ENCODE measurements around the gene KCTD2. TPM values are rescaled to one million over a fixed set of nuclear protein-coding genes. Genes with fewer than 3 reads are reported as not detected.

KCTD2 gene
- polyA plus RNA-seq, 2 donors = 10.0 to 11.5 TPM

DNA sequence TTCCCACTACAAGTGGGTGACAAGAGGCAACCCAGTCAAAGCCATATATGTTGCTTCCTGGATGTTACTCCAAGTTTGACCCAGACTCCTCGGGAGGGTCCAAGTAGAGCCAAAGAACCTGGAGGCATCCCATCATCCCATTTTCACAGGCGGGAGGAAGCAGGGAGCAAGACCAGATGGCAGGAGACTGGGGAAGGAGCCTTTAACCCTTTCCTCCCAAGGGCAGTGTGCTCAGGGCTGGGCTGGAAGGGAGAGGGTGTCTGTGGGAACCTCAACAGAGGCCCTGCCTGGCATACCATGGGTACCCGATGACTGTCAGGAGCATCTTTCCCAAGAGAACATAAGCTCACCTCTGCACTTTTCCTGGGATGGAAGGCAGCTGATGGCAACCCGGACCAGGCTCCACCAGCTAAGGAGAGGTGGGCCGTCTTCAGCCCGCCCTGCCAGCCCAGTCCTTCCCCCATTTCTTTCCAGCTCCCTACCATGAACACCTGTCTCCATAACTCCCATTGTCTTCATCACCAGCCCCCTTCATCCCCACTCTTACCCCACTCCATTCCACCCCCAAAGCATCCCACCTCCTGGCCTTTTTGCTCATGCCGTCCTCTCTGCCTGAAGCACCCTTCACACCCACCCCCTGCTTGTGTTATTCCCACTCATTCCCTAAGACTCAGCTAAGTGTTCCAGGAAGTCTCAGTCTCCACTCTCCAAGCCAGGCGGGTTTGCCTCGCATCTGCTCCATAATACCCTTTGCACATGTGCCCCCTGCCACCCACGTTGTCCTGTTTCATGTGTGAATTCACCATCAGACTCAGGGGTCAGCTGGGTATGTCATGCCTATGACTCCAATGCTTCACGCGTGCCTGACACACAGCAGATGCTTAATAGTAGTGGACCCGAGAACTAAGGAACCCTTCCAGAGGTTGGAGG lies 34.9 kb downstream of the KCTD2 start:
- 78 to 80% methylated on average over 13 of the region's 13 CpGs for WGBS, 2 donors
- Histone ChIP-seq H3K36me3 (ENCODE audit: control insufficient read depth in 2 of 2, insufficient read depth in 2 of 2, low read length in 1 of 2) (no peaks in the 10 kb centered on the region), H3K4me1 (ENCODE audit: control insufficient read depth in 2 of 2, insufficient read depth in 2 of 2, low read length in 1 of 2) (peaks cover 0 to 16% of the 10 kb centered on the region in 2 donors), H3K27me3 (ENCODE audit: control insufficient read depth in 1 of 2, insufficient read depth in 2 of 2, low read length in 2 of 2) (no peaks in the 10 kb centered on the region), H3K9me3 (ENCODE audit: control insufficient read depth in 2 of 2, insufficient read depth in 1 of 2, low read depth in 1 of 2, low read length in 1 of 2) (no peaks in the 10 kb centered on the region), H3K4me3 (ENCODE audit: low read depth in 1 of 2, low read length in 2 of 2) (no peak overlapping the region), H3K27ac (ENCODE audit: low read depth in 2 of 2, low read length in 1 of 2) (no peak overlapping the region)

DNA sequence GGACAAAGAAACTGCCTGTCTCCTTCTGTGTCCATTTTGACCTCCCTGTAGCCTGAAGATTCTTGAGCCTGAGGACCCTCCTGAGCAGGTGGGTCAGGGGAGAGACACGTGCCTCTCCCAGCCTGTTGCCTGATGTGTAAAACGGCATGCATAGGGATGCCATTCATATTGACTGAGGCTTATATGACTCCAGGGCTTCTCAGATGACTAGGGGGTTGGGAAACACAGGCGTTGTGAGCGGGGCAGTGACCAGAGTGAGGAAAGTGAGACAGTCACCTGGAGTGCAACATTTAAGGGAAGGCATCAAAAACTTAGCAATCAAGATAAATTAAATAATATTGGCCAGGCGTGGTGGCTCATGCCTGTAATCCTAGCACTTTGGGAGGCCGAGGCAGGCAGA lies 35.7 kb downstream of the KCTD2 start:
- H3K9me3 ChIP-seq (ENCODE audit: control insufficient read depth in 2 of 2, insufficient read depth in 1 of 2, low read depth in 1 of 2, low read length in 1 of 2) = no peaks in the 10 kb centered on the region
- no peak overlapping the region for H3K27ac ChIP-seq (ENCODE audit: low read depth in 2 of 2, low read length in 1 of 2)
- peaks cover 3 to 15% of the 10 kb centered on the region in 2 donors for H3K4me1 ChIP-seq (ENCODE audit: control insufficient read depth in 2 of 2, insufficient read depth in 2 of 2, low read length in 1 of 2)
- H3K27me3 ChIP-seq (ENCODE audit: control insufficient read depth in 1 of 2, insufficient read depth in 2 of 2, low read length in 2 of 2) = no peaks in the 10 kb centered on the region
- WGBS, 2 donors = 79 to 83% methylated on average over 6 of the region's 6 CpGs
- no peak overlapping the region for H3K4me3 ChIP-seq (ENCODE audit: low read depth in 1 of 2, low read length in 2 of 2)
- no peaks in the 10 kb centered on the region for H3K36me3 ChIP-seq (ENCODE audit: control insufficient read depth in 2 of 2, insufficient read depth in 2 of 2, low read length in 1 of 2)

DNA sequence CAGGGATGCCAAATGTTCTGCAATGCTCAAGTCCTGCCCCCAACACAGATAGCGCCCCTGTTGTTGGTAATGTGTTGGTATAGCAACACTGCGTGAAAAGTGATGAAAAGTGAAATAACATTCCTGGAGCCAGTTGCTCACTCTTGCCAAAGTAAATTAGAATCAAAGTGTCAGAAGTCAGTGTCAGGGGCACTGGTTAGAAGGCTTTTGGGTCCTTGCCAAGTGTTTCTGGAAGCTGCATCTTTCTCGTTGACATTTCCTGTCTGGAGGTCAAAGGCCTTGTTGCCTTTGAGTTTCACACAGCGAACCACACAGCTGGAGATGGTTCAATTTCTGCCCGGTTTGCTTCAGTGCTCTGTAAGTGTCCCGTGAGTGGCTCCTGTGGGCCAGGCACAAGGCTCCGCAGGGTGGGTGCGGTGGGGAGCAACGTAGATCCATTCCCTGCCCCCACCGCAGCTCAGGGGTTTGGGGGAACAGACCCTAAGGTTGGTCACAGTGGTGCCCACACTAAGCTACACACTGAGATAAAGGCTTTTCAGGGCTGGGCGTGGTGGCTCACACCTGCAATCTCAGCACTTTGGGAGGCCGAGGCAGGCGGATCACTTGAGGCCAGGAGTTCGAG lies 37.1 kb downstream of the KCTD2 start:
- H3K27ac ChIP-seq (ENCODE audit: low read depth in 2 of 2, low read length in 1 of 2) = no peak overlapping the region
- H3K27me3 ChIP-seq (ENCODE audit: control insufficient read depth in 1 of 2, insufficient read depth in 2 of 2, low read length in 2 of 2) = no peaks in the 10 kb centered on the region
- H3K36me3 ChIP-seq (ENCODE audit: control insufficient read depth in 2 of 2, insufficient read depth in 2 of 2, low read length in 1 of 2) = no peaks in the 10 kb centered on the region
- H3K9me3 ChIP-seq (ENCODE audit: control insufficient read depth in 2 of 2, insufficient read depth in 1 of 2, low read depth in 1 of 2, low read length in 1 of 2) = no peaks in the 10 kb centered on the region
- WGBS, 2 donors = 58 to 61% methylated on average over 14 of the region's 14 CpGs
- H3K4me1 ChIP-seq (ENCODE audit: control insufficient read depth in 2 of 2, insufficient read depth in 2 of 2, low read length in 1 of 2) = peaks cover 3 to 15% of the 10 kb centered on the region in 2 donors
- no peak overlapping the region for H3K4me3 ChIP-seq (ENCODE audit: low read depth in 1 of 2, low read length in 2 of 2)

DNA sequence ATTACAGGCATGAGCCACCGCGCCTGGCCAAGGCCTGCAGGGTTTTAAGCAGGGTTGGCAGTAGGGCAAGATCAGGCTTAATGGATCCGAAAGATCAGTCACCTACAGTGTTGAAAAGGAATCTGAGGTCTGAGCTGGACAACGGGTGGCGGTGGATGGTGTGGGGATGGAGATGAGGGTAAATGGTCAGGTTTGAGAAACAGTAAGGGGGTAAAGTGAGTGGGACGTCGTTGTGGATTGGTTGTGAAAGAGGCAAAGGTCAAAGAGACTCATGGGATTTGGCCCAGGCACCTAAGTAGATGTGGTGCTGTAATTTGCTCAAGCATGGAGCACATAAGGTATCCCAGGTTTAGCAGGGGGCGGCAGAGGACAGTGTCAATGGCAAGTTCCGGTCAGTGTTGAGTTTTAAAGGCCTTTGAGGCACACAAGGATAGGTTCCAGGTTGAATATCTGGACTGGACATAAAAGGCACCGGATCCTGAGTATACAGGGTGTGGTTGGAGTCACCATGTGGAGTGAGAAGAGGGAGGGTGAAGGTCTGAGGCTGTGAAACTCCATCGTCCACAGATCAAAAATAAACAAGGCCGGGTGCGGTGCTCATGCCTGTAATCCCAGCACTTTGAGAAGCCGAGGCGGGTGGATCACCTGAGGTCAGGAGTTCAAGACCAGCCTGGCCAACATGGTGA lies 39.6 kb downstream of the KCTD2 start:
- H3K4me3 ChIP-seq (ENCODE audit: low read depth in 1 of 2, low read length in 2 of 2) = no peak overlapping the region
- 62 to 68% methylated on average over 15 of the region's 15 CpGs for WGBS, 2 donors
- peak overlapping the region; percentile 2 to 72 for H3K27ac ChIP-seq (ENCODE audit: low read depth in 2 of 2, low read length in 1 of 2)
- no peaks in the 10 kb centered on the region for H3K27me3 ChIP-seq (ENCODE audit: control insufficient read depth in 1 of 2, insufficient read depth in 2 of 2, low read length in 2 of 2)
- H3K36me3 ChIP-seq (ENCODE audit: control insufficient read depth in 2 of 2, insufficient read depth in 2 of 2, low read length in 1 of 2) = no peaks in the 10 kb centered on the region
- H3K9me3 ChIP-seq (ENCODE audit: control insufficient read depth in 2 of 2, insufficient read depth in 1 of 2, low read depth in 1 of 2, low read length in 1 of 2) = no peaks in the 10 kb centered on the region
- peaks cover 3 to 28% of the 10 kb centered on the region in 2 donors for H3K4me1 ChIP-seq (ENCODE audit: control insufficient read depth in 2 of 2, insufficient read depth in 2 of 2, low read length in 1 of 2)

DNA sequence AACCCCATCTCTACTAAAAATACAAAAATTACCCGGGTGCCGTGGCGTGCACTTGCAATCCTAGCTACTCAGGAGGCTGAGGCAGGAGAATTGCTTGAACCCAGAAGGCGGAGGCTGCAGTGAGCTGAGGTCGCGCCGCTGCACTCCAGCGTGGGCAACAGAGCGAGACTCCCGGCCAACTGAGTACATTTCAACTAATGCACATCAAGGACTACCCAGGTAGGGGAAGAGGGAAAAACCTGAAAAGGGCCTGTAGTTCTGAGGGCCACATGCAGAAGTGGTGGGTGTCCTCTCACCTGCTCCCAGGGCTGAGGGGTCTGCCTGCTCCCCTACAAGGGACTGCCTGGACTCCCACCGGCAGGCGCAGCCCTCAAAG lies 40.1 kb downstream of the KCTD2 start:
- Histone ChIP-seq H3K27ac (ENCODE audit: low read depth in 2 of 2, low read length in 1 of 2) (peak overlapping the region; percentile 92 to 93), H3K4me1 (ENCODE audit: control insufficient read depth in 2 of 2, insufficient read depth in 2 of 2, low read length in 1 of 2) (peaks cover 3 to 32% of the 10 kb centered on the region in 2 donors), H3K36me3 (ENCODE audit: control insufficient read depth in 2 of 2, insufficient read depth in 2 of 2, low read length in 1 of 2) (no peaks in the 10 kb centered on the region), H3K4me3 (ENCODE audit: low read depth in 1 of 2, low read length in 2 of 2) (peak overlapping the region; percentile 56 to 71), H3K27me3 (ENCODE audit: control insufficient read depth in 1 of 2, insufficient read depth in 2 of 2, low read length in 2 of 2) (no peaks in the 10 kb centered on the region), H3K9me3 (ENCODE audit: control insufficient read depth in 2 of 2, insufficient read depth in 1 of 2, low read depth in 1 of 2, low read length in 1 of 2) (no peaks in the 10 kb centered on the region)
- 51 to 64% methylated on average over 12 of the region's 12 CpGs for WGBS, 2 donors

DNA sequence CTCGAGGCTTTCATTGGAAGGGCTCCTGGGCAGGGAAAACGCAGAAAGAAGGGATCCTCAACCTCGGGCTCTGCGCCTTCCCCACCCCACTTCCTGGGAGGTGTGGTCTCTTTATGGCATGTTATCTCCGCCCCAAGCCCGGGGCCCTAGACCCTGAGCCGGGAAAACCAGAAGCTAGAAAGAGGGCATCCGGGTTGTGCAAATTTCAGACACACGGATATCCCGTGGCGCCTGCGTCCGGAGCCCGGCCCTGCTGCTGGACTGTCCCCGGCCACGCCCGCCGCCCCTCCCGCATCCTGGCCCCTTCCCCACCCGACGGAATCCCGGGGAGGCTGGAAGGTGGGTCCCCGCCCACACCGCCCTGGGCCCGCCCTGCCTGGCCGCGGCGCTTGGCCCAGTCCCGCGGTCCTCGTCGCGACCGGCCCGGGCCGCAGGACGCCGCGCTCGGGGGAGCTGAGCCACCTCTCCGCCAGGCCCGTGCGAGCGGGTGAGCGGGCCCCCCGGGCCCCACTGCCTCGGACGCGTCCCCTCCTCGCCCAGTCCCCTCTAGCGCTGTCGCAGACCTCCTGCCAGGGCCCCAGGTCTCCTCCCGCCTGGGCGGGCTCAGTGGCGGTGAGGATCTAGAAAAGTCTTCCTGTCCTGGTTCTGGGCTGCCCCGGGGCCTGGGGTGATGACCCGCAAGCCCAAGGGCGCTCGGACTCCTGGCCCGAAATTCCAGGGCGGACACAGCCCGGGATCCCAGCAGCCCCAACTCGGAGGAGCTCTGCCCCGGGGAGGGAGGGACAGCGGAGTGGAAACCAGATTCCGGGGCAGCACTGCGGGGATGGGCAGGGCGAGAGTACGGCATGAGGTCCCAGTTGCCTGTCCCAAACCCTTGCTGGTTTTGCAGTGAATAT lies 40.8 kb downstream of the KCTD2 start, which contains the start of gene SLC16A5:
TSS of gene SLC16A5 (plus strand) at position 397 of the 896 bp plus-strand sequence. CDS start 5,683 bp downstream, outside the sequence.
- H3K4me1 ChIP-seq (ENCODE audit: control insufficient read depth in 2 of 2, insufficient read depth in 2 of 2, low read length in 1 of 2) = peaks cover 3 to 37% of the 10 kb centered on the region in 2 donors
- WGBS, 2 donors = 4 to 9% methylated on average over 51 to 69 of the region's 69 CpGs

DNA sequence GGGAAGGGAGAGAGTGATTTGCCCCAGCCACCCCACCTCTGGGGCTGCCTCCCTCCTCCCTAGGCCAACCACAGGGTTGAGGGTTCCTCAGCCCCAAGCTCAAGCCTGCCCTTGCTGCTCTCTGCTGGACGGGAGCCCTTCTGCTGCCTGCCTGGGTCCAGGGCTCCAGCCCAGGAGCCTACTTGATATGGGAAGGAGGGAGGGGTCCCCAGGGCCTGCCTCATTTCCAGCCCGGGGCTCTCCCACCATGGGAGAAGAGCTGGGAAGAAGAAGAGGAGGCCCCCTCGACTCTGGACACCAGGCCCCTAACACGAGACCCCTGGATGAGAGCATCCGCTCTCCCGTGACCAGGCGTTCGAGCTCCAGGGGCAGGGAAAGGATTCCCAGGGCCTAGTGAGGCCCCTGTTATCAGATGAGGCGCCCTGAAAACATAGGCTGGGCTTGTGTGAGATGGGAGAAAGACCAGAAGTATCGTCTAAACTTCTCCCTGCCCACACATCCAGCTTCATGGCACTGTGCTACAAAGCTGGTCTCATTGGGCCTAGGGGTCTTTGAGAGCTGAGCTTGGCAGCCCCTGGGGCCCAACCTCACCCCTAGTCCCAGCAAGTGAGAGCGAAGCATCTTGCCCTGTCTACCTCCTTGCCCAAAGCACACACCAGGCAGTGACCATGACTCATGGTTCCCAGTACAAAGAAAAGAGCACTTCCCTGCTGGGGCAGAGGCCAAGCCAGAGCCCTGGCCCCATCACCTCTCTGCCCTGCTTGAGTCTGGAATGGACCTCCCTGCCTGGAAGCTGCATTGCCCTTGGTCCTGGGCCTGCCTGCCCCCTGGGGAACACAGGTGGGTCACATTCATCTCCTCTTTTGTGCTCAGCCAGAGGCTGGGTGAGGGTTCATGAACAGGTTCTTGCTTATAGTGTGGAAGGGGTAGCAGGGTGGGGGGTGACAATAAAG lies 41.7 kb downstream of the KCTD2 start:
- 58 to 65% methylated on average over 11 of the region's 11 CpGs for WGBS, 2 donors

More for the DNA sequence above, 40.8 kb downstream of the KCTD2 start, which contains the start of gene SLC16A5:
- Histone ChIP-seq H3K36me3 (ENCODE audit: control insufficient read depth in 2 of 2, insufficient read depth in 2 of 2, low read length in 1 of 2) (no peaks in the 10 kb centered on the region), H3K4me3 (ENCODE audit: low read depth in 1 of 2, low read length in 2 of 2) (peak within 1 kb of the TSS; percentile 56 to 71), H3K9me3 (ENCODE audit: control insufficient read depth in 2 of 2, insufficient read depth in 1 of 2, low read depth in 1 of 2, low read length in 1 of 2) (no peaks in the 10 kb centered on the region), H3K27me3 (ENCODE audit: control insufficient read depth in 1 of 2, insufficient read depth in 2 of 2, low read length in 2 of 2) (no peaks in the 10 kb centered on the region), H3K27ac (ENCODE audit: low read depth in 2 of 2, low read length in 1 of 2) (peak within 1 kb of the TSS; percentile 92 to 93)

More for the DNA sequence above, 41.7 kb downstream of the KCTD2 start:
- H3K27me3 ChIP-seq (ENCODE audit: control insufficient read depth in 1 of 2, insufficient read depth in 2 of 2, low read length in 2 of 2) = no peaks in the 10 kb centered on the region
- H3K4me3 ChIP-seq (ENCODE audit: low read depth in 1 of 2, low read length in 2 of 2) = peak overlapping the region; percentile 56 to 71
- H3K9me3 ChIP-seq (ENCODE audit: control insufficient read depth in 2 of 2, insufficient read depth in 1 of 2, low read depth in 1 of 2, low read length in 1 of 2) = no peaks in the 10 kb centered on the region
- peak overlapping the region; percentile 92 to 93 for H3K27ac ChIP-seq (ENCODE audit: low read depth in 2 of 2, low read length in 1 of 2)
- H3K36me3 ChIP-seq (ENCODE audit: control insufficient read depth in 2 of 2, insufficient read depth in 2 of 2, low read length in 1 of 2) = no peaks in the 10 kb centered on the region
- H3K4me1 ChIP-seq (ENCODE audit: control insufficient read depth in 2 of 2, insufficient read depth in 2 of 2, low read length in 1 of 2) = peaks cover 3 to 46% of the 10 kb centered on the region in 2 donors

All from esophagus (tissue), 2 donors.